ENCODE measurements around the gene RTL10.
A peak's percentile ranks its signal among the peaks of the same experiment; 100 is the strongest.

The RTL10 gene

DNA sequence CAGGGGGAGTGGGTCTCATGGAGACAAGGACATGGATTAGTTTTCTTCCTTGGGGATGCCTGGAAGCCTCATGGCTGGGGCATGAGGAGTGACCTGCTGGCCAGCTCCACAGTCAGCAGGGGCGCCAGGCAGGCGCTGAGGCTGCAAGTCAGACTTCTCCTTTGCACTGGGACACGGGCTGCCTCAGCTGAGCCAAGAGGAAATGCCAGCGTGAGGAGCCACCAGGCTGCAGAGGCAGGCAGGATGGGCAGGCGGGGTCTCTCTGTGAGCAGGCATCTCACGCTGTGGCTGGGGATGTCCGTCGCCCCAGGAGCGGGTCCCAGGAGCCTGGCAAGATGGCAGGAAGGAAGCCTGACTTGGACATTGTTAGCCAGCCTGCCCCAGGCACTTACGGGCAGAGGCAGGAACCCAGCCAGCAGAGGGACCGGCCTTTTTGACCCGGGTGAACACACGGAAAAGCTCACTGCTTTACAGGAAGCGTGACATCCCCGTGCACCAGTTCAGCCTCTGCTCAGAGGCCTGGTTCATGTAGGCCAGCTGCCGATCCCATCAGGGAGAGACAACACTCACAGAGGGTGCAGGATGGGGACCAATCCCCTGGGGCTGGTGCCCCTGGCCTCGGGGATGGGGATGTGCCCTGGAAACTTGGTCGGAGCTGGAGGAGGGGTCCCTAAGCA lies 10.2 kb downstream of the RTL10 start:
- peak overlapping the region; percentile 20; the same call in 1 of the 2 replicates for H3K4me3 ChIP-seq (ENCODE audit: low read length)
- TF ChIP-seq, protein P1, sequence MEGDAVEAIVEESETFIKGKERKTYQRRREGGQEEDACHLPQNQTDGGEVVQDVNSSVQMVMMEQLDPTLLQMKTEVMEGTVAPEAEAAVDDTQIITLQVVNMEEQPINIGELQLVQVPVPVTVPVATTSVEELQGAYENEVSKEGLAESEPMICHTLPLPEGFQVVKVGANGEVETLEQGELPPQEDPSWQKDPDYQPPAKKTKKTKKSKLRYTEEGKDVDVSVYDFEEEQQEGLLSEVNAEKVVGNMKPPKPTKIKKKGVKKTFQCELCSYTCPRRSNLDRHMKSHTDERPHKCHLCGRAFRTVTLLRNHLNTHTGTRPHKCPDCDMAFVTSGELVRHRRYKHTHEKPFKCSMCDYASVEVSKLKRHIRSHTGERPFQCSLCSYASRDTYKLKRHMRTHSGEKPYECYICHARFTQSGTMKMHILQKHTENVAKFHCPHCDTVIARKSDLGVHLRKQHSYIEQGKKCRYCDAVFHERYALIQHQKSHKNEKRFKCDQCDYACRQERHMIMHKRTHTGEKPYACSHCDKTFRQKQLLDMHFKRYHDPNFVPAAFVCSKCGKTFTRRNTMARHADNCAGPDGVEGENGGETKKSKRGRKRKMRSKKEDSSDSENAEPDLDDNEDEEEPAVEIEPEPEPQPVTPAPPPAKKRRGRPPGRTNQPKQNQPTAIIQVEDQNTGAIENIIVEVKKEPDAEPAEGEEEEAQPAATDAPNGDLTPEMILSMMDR (conservative IDR thresholded peaks at IDR 0.05; ENCODE audit: low read length): peak; percentile 36
- peak; percentile 81 for DNase-seq (ENCODE audit: low read depth)

DNA sequence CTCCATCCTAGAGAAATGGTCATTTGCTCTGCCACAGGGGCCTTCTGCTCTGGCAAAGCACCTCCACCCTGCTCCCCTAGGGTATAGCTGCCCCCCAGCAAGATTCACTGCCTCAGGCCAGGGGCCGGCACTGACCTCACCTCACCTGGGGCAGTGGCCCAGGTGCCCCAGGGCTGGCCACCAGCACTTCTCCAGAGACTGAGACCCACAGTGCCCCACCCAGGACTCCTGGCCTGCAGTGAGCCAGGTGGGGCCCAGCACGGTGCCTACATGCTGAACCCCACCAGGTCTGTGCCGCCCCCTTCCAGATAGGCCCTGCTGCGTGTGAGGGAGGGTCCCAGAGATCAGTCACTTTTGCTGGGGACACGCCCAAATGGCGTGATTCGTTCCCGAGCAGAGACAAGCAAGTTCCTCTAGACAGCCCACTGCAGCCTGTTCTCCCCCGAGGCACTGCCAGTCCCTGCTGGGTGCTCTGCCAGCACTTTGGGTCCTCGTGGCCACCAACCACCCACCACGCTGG lies 10.8 kb downstream of the RTL10 start:
- no peak overlapping the region for H3K4me3 ChIP-seq (ENCODE audit: low read length)
- no peak for DNase-seq (ENCODE audit: low read depth)
- TF ChIP-seq, protein P1 (conservative IDR thresholded peaks at IDR 0.05; ENCODE audit: low read length): no peak

DNA sequence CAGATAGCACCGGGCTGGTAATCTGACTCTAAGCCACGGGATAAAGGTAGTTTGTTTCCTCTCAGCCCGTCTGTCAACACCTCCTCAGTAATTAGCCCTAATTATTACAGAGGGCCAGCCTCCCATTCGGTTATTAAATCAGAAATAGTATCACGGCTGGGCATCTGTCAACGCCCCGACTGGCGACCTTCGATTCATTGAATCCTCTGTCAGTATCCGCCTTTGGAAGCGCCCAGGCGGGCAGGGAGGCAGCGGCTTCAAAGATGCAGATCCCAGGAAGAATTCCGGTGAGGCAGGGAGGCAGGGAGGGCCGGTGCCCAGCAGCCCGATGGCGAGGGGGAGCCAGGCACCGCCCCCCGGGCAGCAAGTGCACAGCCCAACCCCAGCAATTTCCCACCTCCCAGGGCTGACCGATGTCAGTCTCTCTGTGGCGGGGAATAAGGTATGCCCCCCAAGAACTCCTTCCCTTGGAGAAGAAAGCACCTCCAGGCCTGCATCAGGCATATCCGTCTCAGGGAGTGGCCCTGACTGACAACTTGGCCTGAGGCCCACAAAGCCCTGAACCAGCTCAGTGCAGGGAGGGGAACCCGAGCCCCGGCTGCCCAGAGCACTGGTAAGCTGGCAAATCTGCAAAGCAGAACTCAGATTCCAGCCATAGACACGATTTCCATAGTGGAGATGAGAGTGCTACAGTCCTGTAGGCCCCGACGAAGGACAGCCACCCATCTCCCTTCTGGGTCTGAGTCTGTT lies 11.4 kb downstream of the RTL10 start:
- H3K4me3 ChIP-seq (ENCODE audit: low read length): no peak overlapping the region
- DNase-seq (ENCODE audit: low read depth): no peak
- TF ChIP-seq, protein P1 (conservative IDR thresholded peaks at IDR 0.05; ENCODE audit: low read length): no peak

DNA sequence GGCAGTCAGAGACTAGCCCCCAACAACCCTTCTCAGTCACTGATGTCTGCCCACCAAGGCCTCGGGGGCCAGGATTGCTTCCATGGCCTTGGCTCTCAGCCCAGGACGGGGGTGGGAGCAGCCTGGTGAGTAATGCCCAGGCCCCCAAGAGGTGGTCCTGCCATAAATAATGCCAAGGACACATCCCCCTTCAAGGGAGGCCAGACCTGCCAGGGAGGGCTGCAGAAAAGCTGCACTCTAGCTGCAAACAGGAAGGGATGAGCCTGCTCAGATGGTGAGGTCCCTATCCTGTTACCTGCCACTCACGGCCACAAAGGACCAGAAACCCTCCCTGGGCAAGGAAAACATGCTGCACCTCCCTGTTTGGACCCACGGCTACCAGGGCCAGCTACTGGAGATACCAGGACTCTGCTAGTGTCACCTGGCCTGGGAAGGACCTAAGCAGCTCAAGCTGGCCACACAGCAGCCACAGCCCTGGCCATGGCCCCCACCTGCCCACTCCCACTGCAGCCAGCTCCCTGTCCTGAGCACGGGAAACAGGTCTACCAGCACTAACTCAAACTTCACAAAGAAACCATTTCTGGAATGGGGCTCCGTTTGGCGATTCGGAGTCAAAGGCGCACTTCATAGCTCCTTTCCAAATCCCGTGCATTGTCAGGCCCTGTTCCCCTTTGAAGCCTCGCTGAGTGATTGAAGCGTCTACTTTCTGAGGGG lies 12.1 kb downstream of the RTL10 start:
- DNase-seq (ENCODE audit: low read depth): no peak
- TF ChIP-seq, protein P1 (conservative IDR thresholded peaks at IDR 0.05; ENCODE audit: low read length): no peak
- no peak overlapping the region for H3K4me3 ChIP-seq (ENCODE audit: low read length)

DNA sequence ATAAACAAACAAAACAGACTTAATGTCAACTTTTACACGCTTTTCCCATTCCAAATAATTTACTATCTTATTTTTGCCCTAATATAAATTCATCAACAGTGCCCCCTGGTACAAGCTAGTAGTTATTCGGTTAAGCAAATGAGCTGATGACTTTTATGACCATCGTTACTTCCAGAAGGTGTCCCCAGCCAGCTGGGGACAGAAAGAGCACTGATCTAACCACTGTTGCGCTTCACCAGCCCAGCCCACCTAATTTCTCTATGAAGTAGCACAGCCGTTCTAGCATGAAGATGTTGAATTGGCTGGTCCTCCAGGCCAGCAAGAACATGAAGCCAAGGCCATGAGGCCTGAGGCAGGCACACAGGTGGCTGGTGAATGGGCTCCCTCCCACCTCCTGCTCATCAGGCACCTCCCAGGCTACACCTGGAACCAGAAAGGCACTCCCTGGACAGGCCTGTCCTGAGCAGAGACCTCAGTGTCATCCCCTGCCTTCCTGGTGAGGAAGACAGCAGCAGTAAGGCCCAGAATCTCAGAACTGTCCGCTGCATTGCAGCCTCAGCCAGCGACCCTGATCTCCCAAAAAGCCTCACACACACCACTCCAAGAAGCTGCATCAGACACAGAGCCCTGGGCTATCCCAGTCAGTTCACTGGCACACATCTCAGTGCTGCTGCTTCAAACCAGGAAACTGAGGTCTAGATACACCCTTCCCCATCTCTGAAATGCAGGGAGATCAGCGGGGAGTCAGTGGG lies 12.9 kb downstream of the RTL10 start:
- no peak overlapping the region for H3K4me3 ChIP-seq (ENCODE audit: low read length)
- TF ChIP-seq, protein P1 (conservative IDR thresholded peaks at IDR 0.05; ENCODE audit: low read length): no peak
- no peak for DNase-seq (ENCODE audit: low read depth)

DNA sequence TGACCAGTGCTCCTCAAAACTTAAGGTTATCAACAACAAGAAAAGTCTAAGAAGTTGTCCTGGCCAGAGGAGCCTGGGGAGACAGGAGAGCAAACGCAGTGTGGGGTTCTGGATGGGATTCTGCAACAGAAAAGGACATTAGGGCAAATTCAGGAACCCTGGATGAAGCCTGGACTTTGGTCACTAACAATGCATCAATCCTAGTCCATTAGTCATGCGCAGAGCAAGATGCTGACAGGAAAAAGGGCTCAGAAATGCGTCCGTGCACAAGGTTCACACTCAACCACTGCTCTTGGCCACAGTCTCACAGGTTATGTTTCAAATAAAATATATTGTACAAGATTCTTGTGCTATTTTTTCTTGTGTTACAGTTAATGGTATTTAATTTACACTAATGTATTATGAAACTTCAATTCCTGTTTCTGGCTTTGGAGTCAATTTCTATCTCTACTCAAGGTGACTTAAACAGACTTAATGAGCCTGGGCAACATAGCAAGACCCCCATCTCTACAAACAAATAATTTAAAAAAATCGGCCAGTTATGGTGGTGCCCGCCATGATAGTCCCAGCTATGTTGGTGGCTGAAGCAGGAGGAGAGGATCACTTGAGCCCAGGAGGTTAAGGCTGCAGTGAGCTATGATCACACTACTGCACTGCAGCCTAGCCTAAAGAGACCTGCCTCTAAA lies 13.6 kb downstream of the RTL10 start:
- H3K4me3 ChIP-seq (ENCODE audit: low read length): no peak overlapping the region
- TF ChIP-seq, protein P1 (conservative IDR thresholded peaks at IDR 0.05; ENCODE audit: low read length): no peak
- DNase-seq (ENCODE audit: low read depth): no peak

Measured in AG10803 (cell line).